Measurements from ENCODE around the gene ARMC5.

DNA sequence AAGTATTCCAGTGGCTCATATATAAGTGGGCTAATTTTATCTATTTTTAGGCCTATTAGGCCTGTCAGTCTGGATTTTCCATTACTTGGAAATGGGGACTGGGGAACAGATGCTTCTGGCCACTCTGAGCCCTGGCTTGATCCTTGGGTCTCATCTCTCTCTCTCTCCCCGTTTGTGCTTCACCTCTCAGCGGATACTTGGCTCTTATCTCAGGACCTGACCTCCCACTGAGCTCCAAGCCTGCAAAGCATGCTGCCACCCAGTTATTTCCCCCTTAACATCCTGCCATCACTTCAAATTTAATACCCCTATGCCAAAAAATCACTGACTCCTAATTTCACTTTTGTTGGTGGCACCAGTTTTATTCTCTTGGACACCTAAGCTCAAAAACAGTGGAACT is 20.9 kb upstream of the ARMC5 start:
- TF ChIP-seq POLR2A (IDR thresholded peaks at IDR 0.05) (no peak), POLR2AphosphoS5 (IDR thresholded peaks at IDR 0.05) (no peak)
- TF ChIP-seq, protein P1, sequence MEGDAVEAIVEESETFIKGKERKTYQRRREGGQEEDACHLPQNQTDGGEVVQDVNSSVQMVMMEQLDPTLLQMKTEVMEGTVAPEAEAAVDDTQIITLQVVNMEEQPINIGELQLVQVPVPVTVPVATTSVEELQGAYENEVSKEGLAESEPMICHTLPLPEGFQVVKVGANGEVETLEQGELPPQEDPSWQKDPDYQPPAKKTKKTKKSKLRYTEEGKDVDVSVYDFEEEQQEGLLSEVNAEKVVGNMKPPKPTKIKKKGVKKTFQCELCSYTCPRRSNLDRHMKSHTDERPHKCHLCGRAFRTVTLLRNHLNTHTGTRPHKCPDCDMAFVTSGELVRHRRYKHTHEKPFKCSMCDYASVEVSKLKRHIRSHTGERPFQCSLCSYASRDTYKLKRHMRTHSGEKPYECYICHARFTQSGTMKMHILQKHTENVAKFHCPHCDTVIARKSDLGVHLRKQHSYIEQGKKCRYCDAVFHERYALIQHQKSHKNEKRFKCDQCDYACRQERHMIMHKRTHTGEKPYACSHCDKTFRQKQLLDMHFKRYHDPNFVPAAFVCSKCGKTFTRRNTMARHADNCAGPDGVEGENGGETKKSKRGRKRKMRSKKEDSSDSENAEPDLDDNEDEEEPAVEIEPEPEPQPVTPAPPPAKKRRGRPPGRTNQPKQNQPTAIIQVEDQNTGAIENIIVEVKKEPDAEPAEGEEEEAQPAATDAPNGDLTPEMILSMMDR (IDR thresholded peaks at IDR 0.05), result no peak

Data from stomach (tissue), 4 donors.